Neural cell (in vitro differentiated cells): ENCODE measurements around the gene SKAP1. TPM values are rescaled to one million over a fixed set of nuclear protein-coding genes. Genes with fewer than 3 reads are reported as not detected.

Source experiments
- H2AFZ ChIP-seq: fragments of 200-600, 300-800 bp; sonication (generic), shearing (Covaris generic); 2 replicates; pipeline ENCODE4 v1.6.0; 2014; ENCODE audit warnings: low read depth, mild to moderate bottlenecking, antibody characterized with exemption, low read length, moderate library complexity
- H3F3A ChIP-seq: fragments of 200-600 bp; shearing (Covaris generic); 2 replicates; pipeline ENCODE4 v1.6.1; 2016; ENCODE audit warnings: mild to moderate bottlenecking, moderate library complexity, mixed read lengths, antibody characterized with exemption, low read length; ENCODE audit not compliant: insufficient read depth, poor library complexity, severe bottlenecking
- H3K27ac ChIP-seq: fragments of 200-600, 300-800 bp; sonication (generic), shearing (Covaris generic); 2 replicates; pipeline ENCODE4 v1.5.1; 2014; ENCODE audit warnings: mild to moderate bottlenecking, low read length, moderate library complexity
- H3K27me3 ChIP-seq: fragments of 300-800, 200-600 bp; sonication (generic), shearing (Covaris generic); 2 replicates; pipeline ENCODE4 v1.6.0; 2014; ENCODE audit warnings: mild to moderate bottlenecking, low read depth, low read length, moderate library complexity; ENCODE audit not compliant: insufficient read depth
- H3K36me3 ChIP-seq: fragments of 300-800, 200-600 bp; sonication (generic), shearing (Covaris generic); 2 replicates; pipeline ENCODE4 v1.5.1; 2014; ENCODE audit warnings: mild to moderate bottlenecking, antibody characterized with exemption, low read length, moderate library complexity; ENCODE audit not compliant: insufficient read depth
- H3K4me2 ChIP-seq: fragments of 300-800, 200-600 bp; sonication (generic), shearing (Covaris generic); 2 replicates; pipeline ENCODE4 v1.6.0; 2014; ENCODE audit warnings: mild to moderate bottlenecking, low read length
- H3K4me3 ChIP-seq: fragments of 300-800, 200-600 bp; sonication (generic), shearing (Covaris generic); 2 replicates; pipeline ENCODE4 v1.5.1; 2014; ENCODE audit warnings: mild to moderate bottlenecking, low read length, moderate library complexity
- H3K79me2 ChIP-seq: fragments of 200-600 bp; shearing (Covaris generic); replicated peaks from 2 replicates; pipeline ENCODE4 v1.6.0; 2014; ENCODE audit warnings: mild to moderate bottlenecking, low read length, moderate library complexity; ENCODE audit not compliant: insufficient read depth
- H3K9ac ChIP-seq: fragments of 300-800, 200-600 bp; sonication (generic), shearing (Covaris generic); 2 replicates; pipeline ENCODE4 v1.6.1; 2016; ENCODE audit warnings: mild to moderate bottlenecking, low read length, mixed read lengths
- H3K9me2 ChIP-seq: fragments of 200-600 bp; shearing (Covaris generic); 2 replicates; pipeline ENCODE4 v1.6.1; 2016; ENCODE audit warnings: mild to moderate bottlenecking, low read length, mixed read lengths; ENCODE audit not compliant: insufficient read depth
- H3K9me3 ChIP-seq: fragments of 200-600, 300-800 bp; sonication (generic), shearing (Covaris generic); 2 replicates; pipeline ENCODE4 v1.6.1; 2016; ENCODE audit warnings: mild to moderate bottlenecking, mixed run types, low read length, moderate library complexity, mixed read lengths
- H4K20me1 ChIP-seq: fragments of 200-600 bp; shearing (Covaris generic); 2 replicates; pipeline ENCODE4 v1.6.1; 2016; ENCODE audit warnings: mild to moderate bottlenecking, mixed run types; ENCODE audit not compliant: insufficient read depth
- CTCF ChIP-seq: fragments of 450-650 bp; IDR thresholded peaks from 2 replicates; pipeline ENCODE4 v1.5.1; 2014; ENCODE audit warnings: antibody characterized with exemption, mild to moderate bottlenecking, moderate library complexity; ENCODE audit not compliant: poor library complexity, severe bottlenecking
- EP300 ChIP-seq: fragments of 450-650 bp; conservative IDR thresholded peaks from 2 replicates; pipeline ENCODE4 v1.6.1; 2014; ENCODE audit warnings: antibody characterized with exemption, mild to moderate bottlenecking, moderate library complexity; ENCODE audit not compliant: poor library complexity, severe bottlenecking
- EZH2 ChIP-seq: fragments of 200-600, 300-800 bp; shearing (Covaris generic), sonication (generic); IDR thresholded peaks from 2 replicates; pipeline ENCODE4 v1.6.1; 2014; ENCODE audit warnings: antibody characterized with exemption, low read length, borderline replicate concordance, mild to moderate bottlenecking; ENCODE audit not compliant: insufficient read depth, poor library complexity, severe bottlenecking
- MXI1 ChIP-seq: fragments of 450-650 bp; conservative IDR thresholded peaks from 2 replicates; pipeline ENCODE4 v1.6.1; 2014; ENCODE audit warnings: antibody characterized with exemption, mild to moderate bottlenecking; ENCODE audit not compliant: poor library complexity, severe bottlenecking
- POLR2AphosphoS5 ChIP-seq: IDR thresholded peaks from 2 replicates; pipeline ENCODE4 v1.6.1; 2012
- RAD21 ChIP-seq: fragments of 450-650 bp; conservative IDR thresholded peaks from 2 replicates; pipeline ENCODE4 v1.6.1; 2014; ENCODE audit warnings: antibody characterized with exemption, mild to moderate bottlenecking, moderate library complexity
- REST ChIP-seq: IDR thresholded peaks from 2 replicates; pipeline ENCODE4 v1.6.1; 2012; ENCODE audit warnings: borderline replicate concordance
- SMC3 ChIP-seq: fragments of 450-650 bp; conservative IDR thresholded peaks from 2 replicates; pipeline ENCODE4 v1.6.1; 2014; ENCODE audit warnings: antibody characterized with exemption, mild to moderate bottlenecking, moderate library complexity; ENCODE audit not compliant: poor library complexity
- TAF1 ChIP-seq: IDR thresholded peaks from 2 replicates; pipeline ENCODE4 v1.6.1; 2012; ENCODE audit warnings: low read depth
- polyA plus RNA-seq: library from polyadenylated mRNA; depleted of rRNA; stranded (reverse); fragments of >200 nt; gene quantifications from 2 replicates; pipeline ENCODE4 v1.2.3, GENCODE V29; 2014

The SKAP1 gene
- polyA plus RNA-seq, 1 donor from 2014 or later = 0.63 TPM

DNA sequence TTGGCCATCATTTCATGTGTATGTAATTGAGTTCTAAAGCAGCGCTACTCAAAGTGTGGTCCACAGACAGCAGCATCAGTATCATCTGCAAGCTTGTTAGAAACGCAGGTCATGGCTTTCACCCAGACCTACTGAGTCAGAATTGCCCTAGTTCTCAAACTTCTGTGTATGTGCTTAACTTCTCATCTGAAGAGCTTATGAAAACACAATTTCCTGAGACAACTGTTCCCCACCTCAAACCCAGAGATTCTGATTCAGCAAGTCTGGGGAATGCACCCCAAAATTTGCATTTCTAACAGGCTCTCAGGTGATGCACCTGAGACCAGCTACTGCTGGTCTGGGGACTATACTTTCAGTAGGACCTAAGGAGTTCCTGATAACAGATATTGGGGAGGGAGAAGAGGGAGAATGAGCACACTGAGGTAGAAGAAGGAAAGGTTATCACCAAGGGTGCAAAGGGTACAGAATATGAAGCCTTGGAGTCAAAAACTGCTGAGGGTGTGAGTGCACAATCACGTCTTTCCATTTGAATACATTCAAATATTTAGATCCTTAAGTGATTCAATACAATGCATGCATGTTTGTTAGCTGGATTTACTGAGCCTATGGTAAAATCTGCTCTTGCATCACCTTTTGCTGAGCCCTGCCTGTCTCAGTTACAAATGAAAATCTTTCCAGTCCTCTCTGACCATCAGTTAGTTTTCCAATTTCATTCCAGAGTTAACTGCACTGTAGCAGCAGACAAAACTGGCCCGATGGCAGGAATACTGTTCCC lies 29.2 kb upstream of the SKAP1 start:
- H3K4me3 ChIP-seq = no peak overlapping the region
- H3K27me3 ChIP-seq = peaks cover 24% of the 10 kb centered on the region
- H4K20me1 ChIP-seq = no peaks in the 10 kb centered on the region
- TF ChIP-seq TAF1 (no peak), SMC3 (no peak), CTCF (no peak), MXI1 (no peak), POLR2AphosphoS5 (no peak), EP300 (no peak), EZH2 (no peak), REST (no peak), RAD21 (no peak)
- no peaks in the 10 kb centered on the region for H3K9me2 ChIP-seq
- H3K27ac ChIP-seq = no peak overlapping the region
- H3K9ac ChIP-seq = no peak overlapping the region
- H3K9me3 ChIP-seq = peaks cover 8% of the 10 kb centered on the region
- no peak overlapping the region for H2AFZ ChIP-seq
- no peaks in the 10 kb centered on the region for H3F3A ChIP-seq
- no peak overlapping the region for H3K4me2 ChIP-seq
- H3K36me3 ChIP-seq = no peaks in the 10 kb centered on the region
- no peaks in the 10 kb centered on the region for H3K79me2 ChIP-seq

GRCh38 chr17:48457080-48457836 lies 27.2 kb upstream of the SKAP1 start:
- H3K9me3 ChIP-seq = peaks cover 8% of the 10 kb centered on the region
- no peak overlapping the region for H2AFZ ChIP-seq
- no peak overlapping the region for H3K4me2 ChIP-seq

More at GRCh38 chr17:48457080-48457836, 27.2 kb upstream of the SKAP1 start:
- Histone ChIP-seq H3K9ac (no peak overlapping the region), H3K27me3 (peaks cover 24% of the 10 kb centered on the region), H3K9me2 (no peaks in the 10 kb centered on the region), H3K4me3 (no peak overlapping the region), H4K20me1 (no peaks in the 10 kb centered on the region), H3K36me3 (no peaks in the 10 kb centered on the region), H3F3A (no peaks in the 10 kb centered on the region), H3K27ac (no peak overlapping the region), H3K79me2 (no peaks in the 10 kb centered on the region)
- TF ChIP-seq RAD21 (peak; percentile 81), CTCF (peak; percentile 91), REST (no peak), EP300 (no peak), MXI1 (no peak), SMC3 (peak; percentile 89)
